HG03196 (cell line): Measurements from ENCODE around the gene KCP.

Experiments
- ATAC-seq: cut with Tn5 transposase; IDR thresholded peaks from one replicate; pipeline ENCODE4 v1.9.1; 2021; ENCODE audit not compliant: unreplicated experiment

KCP gene

DNA sequence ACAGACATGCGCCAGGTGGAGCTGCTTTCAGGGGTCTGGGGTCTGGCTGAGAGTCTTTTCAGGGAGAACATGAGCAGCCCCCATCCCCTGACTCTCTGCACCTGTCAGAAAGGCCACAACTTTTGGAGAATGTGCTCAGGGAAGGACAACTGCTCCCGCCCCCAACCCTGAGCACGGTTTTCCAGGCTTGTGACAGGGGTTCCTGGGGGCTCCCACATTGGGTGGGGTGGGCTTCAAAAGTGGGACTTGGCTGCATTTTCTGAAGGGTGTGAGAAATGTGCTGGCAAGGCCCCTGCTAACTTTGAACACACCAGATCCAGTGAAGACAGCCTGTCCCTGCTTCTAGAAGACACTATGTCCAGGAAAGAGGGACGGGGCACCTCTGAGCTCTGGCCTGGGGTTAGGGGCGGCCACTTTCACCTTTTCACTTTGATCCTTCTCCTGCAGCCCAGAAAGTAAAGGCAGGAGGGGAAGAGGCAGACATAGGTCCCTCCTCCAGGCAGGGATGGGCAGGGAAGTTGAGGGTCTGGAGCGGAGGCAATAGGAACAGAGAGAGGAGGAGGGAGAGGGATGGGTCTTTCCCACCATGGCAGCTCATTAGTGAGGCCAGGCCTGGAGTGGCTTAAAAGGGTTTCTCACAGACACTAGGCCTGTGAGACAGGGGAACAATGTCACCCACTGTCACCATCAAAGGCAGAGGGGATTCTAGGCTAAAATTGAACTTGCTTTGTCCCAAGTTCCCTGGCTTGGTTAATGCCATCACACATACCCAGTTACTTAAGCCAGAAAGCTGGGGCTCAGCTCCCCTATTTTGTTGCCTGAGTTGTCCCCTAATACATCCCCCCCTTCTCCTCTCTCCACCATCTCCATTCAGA, 1.5 kb downstream of the KCP start:
- no peak for ATAC-seq

DNA sequence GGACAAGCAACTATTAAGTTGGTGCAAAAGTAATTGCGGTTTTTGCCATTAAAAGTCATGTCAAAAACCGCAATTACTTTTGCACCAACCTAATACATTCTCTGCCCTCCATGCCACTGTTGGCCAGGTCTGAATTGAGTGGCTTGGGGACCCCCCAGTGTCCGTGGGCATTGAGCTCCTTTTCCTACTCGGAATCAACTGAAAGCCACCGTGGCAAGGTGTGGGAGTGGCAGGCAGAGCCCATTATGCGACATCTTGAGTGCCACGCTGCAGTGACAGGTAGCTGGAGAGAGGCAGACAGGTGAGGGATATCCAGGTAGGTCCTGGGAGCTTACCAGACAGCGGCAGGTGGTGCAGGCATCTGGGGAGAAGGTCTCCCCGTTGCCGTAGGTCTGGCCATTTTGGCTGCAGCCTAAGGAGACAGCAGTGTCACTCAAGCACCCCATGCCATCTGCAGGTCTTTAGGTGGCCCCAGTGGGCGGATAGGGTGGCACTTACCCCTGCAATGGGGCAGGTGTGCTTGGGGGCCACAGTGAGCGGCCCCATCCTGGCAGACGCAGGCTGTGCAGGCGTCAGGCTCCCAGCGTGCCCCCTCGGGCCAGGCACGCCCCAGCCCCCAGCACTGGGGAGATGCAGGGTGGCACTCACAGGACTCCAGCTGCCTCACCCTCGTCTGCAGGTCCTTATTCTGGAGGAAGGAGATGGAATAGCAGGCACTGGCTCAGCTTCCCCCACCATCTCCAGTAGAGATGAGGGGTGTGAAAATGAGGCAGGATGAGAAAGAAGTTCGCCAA, 3.5 kb downstream of the KCP start:
- no peak for ATAC-seq

DNA sequence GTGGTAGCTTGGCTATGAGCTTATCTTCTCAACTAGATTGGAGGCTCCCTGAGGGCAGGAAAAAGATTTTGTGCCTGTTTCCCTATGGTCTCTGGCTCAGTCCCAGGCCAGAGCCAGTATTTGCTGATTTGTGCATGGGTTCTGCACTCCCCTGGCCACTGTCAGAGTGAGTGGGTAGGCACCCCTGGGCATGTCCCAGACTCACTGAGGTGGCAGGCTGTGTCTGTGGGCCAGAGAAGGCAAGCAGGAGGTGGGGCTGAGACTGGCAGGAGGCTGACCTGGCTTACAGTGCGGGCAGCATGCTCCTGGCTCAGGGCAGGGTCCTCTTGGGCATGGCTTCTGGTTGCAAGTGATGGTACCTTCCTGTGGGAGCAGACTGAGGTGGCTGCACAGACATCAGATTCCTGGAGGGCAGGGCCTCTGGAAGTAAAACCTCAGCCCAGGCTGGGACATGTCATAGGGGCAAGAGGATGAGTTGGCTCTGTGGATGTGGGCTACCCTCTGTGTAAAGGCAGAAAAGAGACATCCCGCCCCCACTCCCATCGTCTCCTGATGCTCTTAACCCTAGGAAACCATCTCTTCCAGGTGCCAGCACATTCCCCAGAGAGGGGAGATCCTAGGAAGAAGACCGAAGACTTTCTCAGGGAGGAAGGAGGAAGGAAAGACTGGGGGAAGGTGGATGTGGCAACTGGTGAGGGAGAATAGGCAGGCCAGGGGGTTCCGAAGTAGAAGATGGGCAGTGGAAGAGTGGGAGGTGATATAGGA, 4.3 kb downstream of the KCP start:
- no peak for ATAC-seq

DNA sequence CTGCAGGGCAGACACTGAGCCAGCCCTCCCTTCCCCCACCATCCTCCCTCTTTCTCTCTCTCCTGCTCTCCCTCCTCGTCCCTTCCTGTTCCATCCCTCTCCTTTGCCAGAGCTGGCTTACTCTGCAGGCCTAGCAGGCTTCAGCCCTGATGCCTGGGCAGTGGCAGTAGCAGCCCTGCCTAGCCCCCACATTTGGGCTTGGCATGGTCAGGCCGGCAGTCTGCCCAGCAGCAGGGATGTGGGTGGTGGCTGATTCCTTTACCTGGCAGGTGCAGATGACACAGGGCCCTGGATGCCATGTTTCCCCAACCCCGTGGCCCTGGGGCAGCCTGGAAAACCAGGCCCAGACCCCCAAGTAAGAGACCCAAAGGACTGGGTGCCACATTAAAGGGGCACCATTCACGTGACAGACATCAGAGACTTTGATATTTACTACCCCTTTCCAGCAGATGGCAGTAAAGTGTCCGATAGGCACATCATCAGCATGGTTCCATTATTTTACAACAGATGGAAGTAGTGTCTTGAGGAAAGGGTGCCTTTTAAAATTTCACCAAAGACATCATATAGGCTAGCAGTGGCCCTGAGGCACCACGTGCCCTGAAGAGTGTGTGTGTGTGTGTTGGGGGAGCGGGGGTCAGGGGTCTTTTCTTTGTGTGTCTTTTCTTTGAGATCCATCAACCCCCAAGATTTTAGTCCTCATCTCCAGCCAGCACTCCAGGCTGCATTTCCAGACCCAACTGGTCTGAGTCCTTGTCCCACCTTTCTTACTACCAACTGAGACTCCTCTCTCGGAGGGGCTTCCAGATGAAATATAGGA, 5.9 kb downstream of the KCP start:
- peak; percentile 48 for ATAC-seq

DNA sequence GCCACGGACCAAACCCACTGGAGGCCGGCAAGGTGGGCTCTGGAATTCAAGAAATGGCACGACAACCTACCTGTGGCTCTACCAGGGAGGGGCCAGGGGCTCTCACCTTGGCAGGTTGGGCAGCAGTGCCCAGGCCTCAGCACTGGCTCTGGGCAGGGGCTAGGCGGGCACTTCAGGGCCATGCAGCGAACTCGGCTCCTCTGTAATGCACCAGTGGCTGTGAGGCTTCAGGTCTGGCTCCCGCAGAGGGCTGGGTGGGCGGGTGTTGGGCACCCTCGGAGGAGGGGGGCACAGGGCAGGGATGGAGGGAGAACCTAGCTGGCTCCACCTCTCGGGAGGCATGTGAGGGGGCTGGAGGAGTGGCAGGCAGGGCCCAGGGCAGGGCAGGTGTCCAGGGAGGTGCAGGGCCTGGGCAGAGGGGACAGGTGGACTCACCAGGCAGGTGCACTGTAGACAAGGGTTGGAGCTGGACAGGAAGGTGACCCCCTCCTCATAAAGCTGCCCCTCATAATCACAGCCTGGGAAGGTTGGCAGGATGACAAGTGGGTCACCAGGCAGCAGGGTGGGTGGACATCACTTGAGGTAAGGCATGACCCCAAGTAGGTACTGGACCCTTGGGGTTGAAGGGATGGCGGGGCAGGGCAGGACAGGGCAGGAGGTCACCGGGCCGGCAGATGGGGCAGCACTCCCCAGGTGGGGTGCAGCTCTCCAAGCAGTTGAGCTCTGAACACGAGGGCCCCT, 6.7 kb downstream of the KCP start:
- no peak for ATAC-seq

DNA sequence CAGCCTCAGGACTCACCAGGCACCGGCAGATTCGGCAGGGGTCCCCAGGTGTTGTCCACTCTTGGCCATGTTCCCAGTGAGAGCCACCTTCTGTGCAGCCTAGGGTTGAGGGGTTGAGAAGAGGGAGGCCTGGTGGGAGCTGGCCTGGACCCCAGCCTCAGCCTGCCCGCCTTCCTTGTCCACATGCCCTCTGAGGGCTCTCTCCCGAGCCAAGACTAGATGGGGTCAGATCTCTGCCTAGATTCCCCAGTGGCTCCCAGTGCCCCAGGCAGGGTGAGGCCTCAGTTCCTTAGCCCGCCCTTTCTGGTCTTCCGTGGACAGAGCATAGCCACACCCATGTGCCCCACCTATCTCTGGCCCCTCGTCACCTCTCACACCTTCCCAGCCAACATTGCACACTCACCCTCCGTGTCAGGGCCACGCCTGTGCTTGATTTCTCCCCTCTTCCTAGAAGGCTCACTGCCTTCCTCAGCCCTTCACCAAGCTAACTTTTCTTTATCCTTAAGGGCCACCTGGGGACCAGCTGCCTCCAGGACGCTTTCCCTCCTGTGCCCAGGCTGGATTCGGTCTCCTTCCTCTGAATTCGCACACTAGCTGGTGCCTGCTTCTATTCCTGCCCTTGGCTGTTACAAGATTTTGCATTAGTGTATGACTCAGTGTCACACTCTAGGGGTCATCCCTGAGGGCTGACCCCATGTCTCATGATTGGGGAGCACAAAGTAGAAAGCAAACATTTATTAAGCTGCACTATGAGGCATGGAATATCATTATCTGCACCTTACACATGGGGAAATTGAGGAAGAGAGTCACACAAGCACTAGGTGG, 7.5 kb downstream of the KCP start:
- ATAC-seq, result no peak

DNA sequence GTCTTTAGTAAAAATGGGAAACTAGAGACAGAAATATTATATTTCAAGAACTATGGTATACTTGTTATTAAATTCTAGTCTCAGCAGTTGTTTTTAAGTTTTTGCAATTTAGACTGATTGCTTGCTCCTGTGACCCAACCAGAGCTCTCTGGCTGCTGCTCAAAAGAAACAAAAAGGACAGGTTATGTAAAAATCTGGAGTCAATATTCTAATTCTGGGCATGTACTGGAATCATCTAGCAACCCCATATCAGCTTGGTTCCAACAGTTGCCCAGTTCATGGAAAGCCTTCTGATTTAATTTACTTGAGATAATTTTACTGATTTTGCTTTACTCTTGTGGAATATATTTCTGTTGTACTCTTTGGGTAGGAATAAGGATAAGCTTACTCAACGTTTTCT, 10.3 kb downstream of the KCP start:
- no peak for ATAC-seq

DNA sequence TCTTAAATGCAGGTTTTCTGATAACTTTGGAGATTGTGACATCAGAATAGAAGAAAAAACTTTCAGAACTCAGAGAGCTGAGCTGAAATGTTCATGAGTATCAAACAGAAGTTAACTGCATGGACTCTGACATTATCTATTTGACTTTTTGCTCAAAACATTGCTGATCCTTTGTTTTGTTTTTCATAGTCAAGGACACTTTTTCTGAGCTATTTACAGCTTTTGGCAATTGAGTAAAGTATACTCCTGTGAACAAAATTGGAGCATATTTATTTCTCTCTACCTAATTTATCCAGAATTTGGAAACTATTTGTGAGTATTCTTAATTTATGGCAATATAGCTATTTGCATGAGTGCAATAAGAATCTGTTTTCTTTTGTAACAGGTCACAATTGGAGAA, 11.1 kb downstream of the KCP start:
- no peak for ATAC-seq

DNA sequence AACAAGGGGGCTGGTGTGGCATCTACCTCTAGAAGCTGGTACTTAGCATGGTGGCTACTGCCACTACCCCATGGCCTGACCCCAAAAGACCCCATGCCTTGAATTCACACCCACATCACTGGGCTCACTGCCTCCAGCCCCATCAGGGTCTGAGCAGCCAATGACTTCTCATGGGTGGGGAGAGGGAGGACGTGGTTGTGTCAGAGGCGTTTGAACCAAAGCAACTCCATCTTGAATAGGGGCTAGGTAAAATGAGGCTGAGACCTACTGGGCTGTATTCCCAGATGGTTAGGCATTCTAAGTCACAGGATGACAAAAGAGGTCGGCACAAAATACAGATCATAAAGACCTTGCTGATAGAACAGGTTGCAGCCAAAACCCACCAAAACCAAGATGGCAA, 15.2 kb downstream of the KCP start:
- ATAC-seq, result no peak

DNA sequence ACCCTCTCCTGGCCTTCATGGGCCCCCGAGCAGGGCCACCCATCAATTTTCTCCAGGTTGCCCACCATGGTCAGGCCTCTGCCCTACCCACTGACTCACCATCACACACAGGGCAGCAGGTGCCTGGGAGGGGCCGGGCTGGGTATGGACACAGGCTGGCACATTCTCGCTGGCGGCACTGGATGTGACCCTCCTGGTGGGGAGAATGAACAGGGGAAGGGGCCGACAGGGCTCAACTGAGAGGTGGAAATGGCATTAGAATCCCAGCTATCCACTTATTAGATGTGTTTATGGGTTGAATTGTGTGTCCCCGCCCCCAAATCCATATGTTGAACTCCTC, 16.4 kb downstream of the KCP start:
- ATAC-seq, result no peak

DNA sequence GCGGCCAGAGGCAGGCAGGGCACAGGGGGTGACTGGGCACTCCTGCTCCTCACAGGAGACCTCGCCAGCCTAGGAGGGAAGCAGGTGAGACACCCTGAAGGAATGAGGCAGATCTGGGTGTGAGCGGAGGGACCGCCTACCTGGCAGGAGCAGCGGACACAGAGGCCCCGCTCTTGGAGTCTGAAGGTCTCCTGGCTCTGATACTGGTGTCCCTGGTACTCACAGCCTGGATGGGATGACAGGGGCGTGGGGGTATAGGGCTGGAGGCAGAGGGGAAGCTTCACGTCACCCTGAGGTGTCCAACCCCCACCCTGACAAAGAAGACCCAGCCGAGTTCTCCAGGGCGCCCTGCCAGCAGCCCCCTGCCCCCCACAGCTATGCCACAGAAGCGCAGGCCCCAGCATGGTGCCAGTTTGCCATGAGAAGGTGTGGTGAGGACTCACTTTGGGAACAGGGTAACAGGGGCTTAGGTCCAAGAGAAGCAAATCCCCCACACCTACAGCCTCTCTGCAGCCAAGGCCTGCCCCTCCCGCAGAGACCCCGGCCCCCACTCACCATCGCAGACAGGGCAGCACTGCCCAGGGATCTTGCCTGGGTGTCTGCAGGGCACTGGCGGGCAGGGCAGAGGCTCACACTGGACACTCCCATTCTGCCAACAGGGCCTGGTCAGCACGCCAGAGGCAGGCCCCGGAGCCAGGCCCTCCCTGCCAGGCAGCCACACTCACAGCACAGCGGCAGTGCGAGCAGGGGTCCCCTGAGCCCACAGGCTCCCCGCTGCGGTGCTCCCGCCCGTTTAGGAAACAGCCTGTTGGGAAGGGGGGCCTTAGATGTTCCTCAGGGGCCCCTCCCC, 17.0 kb downstream of the KCP start:
- no peak for ATAC-seq

DNA sequence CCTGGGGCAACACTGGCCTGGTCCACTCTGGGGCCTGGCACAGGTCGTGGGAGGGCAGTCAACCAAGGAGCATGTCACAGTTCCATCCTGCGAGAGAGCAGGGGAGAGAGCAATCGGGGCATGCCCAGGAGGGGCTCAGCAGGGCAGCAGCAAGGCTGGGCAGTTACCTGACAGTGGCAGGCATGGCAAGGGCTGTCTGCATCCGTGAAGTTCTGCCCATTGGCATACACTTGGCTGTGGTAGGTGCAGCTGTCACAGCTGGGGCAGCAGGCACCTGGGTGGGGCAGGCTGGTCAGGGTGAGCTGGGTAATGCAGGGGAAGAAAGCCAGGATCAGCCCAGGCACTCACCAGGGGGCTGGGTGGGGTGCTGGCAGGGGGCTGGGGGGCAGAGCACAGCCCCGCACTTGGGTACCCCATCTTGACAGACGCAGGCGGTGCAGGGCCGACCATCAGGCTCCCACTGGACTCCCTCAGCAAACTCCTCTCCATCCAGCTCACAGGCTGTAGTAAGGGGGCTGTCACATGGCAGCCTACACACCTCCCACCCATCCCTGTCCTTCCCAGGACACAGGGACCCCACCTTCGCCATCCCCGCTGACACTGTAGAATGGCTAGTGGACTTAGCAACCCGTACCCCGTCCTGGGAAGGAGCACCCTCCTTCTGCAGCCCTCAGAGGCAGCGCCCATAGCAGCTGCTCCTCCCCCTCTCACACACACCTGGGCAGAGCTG, 17.8 kb downstream of the KCP start:
- ATAC-seq, result no peak

DNA sequence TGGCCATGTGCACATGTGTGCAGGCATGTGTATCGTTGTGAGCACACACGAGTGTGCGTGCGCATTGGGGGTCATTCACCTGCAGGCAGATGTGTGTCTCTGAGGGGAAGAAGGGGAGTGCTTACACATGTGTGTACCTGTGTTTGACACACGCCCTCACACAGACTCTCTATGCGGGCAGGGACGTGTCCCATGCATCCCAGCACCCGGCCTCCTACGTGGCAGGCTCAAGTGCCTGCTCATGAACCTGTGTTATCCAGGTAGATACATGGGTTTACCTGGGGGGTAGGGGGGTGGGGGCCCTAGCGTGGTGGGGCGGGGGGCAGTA, 18.6 kb downstream of the KCP start:
- no peak for ATAC-seq

DNA sequence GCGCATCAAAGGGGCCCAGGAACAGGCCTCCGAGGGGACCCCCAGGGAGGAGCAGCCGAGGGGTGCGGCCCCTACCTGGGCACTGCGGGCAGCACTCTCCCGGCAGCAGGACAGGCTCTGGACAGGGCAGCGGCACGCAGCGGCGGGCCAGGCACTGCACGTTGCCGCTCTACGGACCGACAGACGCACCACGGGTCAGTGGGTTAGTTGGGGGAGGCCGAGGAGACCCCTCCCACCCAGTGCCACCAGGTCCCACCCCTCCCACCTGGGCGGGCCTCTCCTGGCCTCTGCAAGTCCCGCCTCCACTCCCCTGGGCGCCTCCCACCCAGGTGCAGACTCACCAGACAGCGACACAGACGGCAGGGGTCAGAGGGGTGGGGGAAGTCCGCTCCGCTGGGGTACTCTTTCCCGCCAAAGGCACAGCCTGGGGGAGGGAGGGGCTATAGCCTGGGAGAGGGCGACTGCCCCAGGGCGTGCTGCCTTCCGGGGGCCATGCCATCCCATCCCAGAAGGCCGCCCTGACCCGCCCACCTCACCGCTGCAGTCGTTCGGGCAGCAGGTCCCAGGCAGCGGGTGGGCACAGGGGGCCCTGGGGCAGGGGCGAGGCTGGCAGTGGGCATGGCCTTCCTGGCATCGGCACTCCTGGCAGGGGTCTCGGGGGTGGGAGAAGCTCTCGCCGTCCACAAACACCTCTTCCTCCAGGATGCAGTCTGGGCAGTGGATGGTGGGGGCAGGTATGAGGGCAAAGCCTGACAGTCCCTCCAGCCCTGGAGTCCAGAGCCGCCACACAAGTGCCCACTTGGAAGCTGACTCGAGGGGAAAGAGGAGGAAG, 19.2 kb downstream of the KCP start:
- no peak for ATAC-seq

DNA sequence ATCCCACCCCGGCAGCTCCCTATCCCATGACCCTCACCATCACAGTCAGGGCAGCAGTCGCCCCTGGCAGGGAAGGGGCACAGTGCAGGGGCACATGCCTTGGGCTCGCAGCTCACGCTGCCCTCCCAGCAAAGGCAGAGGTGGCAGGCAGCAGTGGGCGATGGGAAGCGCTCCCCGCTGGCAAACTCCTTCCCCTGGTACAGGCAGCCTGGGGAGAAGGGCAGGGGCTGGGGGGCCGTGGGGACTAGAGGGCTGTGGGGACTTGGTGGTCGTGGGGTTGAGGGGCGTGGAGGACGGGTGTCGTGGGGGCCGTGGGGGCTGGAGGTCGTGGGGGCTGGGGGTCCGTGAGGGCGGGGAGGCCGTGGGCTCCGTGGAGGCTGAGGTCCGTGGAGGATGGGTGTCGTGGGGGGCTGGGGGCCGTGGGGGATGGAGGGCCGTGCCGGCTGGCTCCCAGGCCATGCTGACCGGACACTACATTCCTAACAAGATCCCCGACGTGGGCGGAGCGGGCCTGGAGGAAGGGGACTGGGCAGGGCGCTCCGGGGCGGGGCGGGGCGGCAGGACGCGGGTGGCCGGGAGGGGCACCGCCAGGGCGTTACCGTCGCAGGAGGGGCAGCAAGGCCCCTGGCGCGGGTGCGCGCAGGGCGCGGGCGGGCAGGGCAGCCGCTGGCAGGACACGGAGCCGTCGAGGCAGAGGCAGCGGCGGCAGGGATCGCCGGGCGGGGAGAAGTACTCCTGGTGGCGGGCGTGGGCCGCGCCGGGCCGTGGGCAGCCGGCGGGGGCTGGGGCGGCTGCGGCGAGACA, 20.0 kb downstream of the KCP start:
- no peak for ATAC-seq

DNA sequence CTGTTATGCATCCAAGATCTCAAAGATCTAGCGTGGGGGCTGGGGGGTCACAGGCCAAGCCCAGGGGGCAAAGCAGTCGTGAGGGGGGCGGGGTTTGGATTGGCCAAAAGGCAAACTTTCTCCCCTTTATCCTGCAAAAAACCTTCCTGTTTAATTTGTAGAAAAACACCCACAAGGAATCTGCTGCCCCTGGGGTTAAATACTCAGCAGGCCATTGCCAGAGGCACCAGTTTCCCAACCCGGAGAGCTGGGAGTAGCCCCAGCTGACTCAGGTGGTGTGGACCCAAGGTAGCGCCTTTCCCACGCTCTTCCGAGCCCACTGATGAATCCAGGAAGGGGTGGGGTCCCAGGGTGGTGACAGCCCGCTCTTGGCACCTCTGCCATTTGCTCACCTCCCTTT, 21.4 kb downstream of the KCP start:
- ATAC-seq, result no peak
